Measurements from ENCODE around the gene NRG3.

Gene NRG3

DNA sequence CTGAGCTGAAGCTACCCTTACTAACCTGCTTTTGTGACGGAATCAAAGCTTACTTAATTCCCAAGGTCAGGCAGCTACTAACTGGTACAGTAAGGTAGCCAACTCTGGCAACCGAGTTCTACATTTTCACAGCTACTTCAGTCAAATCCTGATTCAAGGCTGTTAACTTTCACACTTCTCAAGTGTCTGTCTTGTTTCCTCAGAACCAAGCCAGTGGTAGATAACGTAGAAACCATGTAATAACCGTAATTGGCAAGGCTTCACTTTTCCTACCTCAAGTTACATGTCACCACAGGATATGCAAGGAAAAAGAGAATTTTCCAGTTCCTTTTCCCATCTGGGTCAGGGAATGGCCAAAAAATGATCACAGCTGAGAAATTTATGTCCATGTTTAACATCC is 746.7 kb downstream of the NRG3 start:
- Histone ChIP-seq H3K9me3 (ENCODE audit: control insufficient read depth, insufficient read depth, low read depth, low read length) (no peaks in the 10 kb centered on the region), H3K4me3 (ENCODE audit: low read depth, low read length) (no peak overlapping the region), H3K4me1 (ENCODE audit: control insufficient read depth, insufficient read depth, low read length) (no peaks in the 10 kb centered on the region), H3K27ac (ENCODE audit: extremely low read depth, low read depth, low read length) (no peak overlapping the region), H3K36me3 (ENCODE audit: control insufficient read depth in 2 of 2, insufficient read depth in 1 of 2, low read length in 2 of 2) (no peaks in the 10 kb centered on the region)
- TF ChIP-seq ZFP69B (tag by site-specific recombination; IDR thresholded peaks at IDR 0.05), result no peak
- TF ChIP-seq, protein P1, sequence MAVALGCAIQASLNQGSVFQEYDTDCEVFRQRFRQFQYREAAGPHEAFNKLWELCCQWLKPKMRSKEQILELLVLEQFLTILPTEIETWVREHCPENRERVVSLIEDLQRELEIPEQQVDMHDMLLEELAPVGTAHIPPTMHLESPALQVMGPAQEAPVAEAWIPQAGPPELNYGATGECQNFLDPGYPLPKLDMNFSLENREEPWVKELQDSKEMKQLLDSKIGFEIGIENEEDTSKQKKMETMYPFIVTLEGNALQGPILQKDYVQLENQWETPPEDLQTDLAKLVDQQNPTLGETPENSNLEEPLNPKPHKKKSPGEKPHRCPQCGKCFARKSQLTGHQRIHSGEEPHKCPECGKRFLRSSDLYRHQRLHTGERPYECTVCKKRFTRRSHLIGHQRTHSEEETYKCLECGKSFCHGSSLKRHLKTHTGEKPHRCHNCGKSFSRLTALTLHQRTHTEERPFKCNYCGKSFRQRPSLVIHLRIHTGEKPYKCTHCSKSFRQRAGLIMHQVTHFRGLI (tag by site-specific recombination; IDR thresholded peaks at IDR 0.05), result no peak
- TF ChIP-seq, protein P2, sequence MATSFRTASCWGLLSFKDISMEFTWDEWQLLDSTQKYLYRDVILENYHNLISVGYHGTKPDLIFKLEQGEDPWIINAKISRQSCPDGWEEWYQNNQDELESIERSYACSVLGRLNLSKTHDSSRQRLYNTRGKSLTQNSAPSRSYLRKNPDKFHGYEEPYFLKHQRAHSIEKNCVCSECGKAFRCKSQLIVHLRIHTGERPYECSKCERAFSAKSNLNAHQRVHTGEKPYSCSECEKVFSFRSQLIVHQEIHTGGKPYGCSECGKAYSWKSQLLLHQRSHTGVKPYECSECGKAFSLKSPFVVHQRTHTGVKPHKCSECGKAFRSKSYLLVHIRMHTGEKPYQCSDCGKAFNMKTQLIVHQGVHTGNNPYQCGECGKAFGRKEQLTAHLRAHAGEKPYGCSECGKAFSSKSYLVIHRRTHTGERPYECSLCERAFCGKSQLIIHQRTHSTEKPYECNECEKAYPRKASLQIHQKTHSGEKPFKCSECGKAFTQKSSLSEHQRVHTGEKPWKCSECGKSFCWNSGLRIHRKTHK (tag by site-specific recombination; IDR thresholded peaks at IDR 0.05), result no peak
- TF ChIP-seq ZNF184 (tag by site-specific recombination; IDR thresholded peaks at IDR 0.05), result no peak
- TF ChIP-seq ZEB2 (tag by site-specific recombination; IDR thresholded peaks at IDR 0.05), result no peak
- TF ChIP-seq, protein P3, sequence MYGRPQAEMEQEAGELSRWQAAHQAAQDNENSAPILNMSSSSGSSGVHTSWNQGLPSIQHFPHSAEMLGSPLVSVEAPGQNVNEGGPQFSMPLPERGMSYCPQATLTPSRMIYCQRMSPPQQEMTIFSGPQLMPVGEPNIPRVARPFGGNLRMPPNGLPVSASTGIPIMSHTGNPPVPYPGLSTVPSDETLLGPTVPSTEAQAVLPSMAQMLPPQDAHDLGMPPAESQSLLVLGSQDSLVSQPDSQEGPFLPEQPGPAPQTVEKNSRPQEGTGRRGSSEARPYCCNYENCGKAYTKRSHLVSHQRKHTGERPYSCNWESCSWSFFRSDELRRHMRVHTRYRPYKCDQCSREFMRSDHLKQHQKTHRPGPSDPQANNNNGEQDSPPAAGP (tag by site-specific recombination; IDR thresholded peaks at IDR 0.05), result no peak
- TF ChIP-seq GLI4 (tag by site-specific recombination; IDR thresholded peaks at IDR 0.05), result no peak
- no peak for TF ChIP-seq ZNF514 (tag by site-specific recombination; IDR thresholded peaks at IDR 0.05)
- no peak for TF ChIP-seq KLF1 (tag by site-specific recombination; IDR thresholded peaks at IDR 0.05)
- TF ChIP-seq ZNF433 (tag by site-specific recombination; IDR thresholded peaks at IDR 0.05; ENCODE audit: low read depth), result no peak
- TF ChIP-seq ZNF174 (tag by site-specific recombination; IDR thresholded peaks at IDR 0.05), result no peak
- CTCF ChIA-PET, result no interaction called here
- POLR2A ChIA-PET, result no interaction called here

GRCh38 chr10:82622479-82622878 is 747.5 kb downstream of the NRG3 start:
- CTCF ChIA-PET, result no interaction called here

DNA sequence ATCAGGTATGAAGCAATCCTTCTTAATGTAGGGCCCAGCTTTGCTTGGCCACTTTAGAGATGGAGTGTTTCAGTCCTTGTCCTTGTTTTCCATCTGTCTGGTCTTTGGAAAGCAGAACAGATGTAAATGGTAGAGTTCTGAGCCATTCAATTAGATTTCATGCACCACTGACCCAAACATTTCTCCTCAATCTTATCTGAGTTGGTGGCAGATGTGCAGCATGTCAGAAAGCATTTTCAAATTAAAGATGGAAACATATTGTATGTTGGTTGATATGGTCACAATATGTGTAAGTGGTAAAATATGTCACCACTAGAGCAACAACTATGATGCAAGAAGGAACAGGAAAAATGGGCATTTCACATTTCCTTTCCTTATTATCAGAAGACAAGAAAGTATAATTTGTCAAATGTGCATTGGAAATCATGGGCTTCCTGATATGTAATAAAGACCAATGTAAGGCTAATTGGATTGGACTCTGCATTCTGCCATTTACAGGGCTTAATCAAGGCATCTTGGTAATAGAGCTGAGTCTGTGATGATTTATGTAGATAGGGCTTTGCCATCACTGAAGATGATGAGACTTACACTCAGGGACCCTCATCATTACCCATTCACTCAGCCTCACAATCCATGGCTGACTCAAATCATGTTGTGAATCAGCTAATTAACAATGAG is 750.7 kb downstream of the NRG3 start:
- CTCF ChIA-PET, result no interaction called here
- no peaks in the 10 kb centered on the region for H3K36me3 ChIP-seq (ENCODE audit: control insufficient read depth in 2 of 2, insufficient read depth in 1 of 2, low read length in 2 of 2)
- POLR2A ChIA-PET, result no interaction called here
- H3K9me3 ChIP-seq (ENCODE audit: control insufficient read depth, insufficient read depth, low read depth, low read length), result no peaks in the 10 kb centered on the region
- H3K27ac ChIP-seq (ENCODE audit: extremely low read depth, low read depth, low read length), result no peak overlapping the region
- no peaks in the 10 kb centered on the region for H3K4me1 ChIP-seq (ENCODE audit: control insufficient read depth, insufficient read depth, low read length)
- H3K4me3 ChIP-seq (ENCODE audit: low read depth, low read length), result no peak overlapping the region
- TF ChIP-seq ZNF2 (tag by site-specific recombination; IDR thresholded peaks at IDR 0.05) (no peak), OSR2 (tag by site-specific recombination; IDR thresholded peaks at IDR 0.05) (no peak), ZNF530 (tag by site-specific recombination; IDR thresholded peaks at IDR 0.05; ENCODE audit: low read depth) (no peak), ZNF785 (tag by site-specific recombination; IDR thresholded peaks at IDR 0.05) (no peak), ZNF398 (tag by site-specific recombination; IDR thresholded peaks at IDR 0.05) (no peak), PRDM6 (tag by site-specific recombination; IDR thresholded peaks at IDR 0.05) (no peak), ZNF341 (tag by site-specific recombination; IDR thresholded peaks at IDR 0.05; ENCODE audit: low read depth) (no peak)

More at GRCh38 chr10:82622479-82622878, 747.5 kb downstream of the NRG3 start:
- no peaks in the 10 kb centered on the region for H3K9me3 ChIP-seq (ENCODE audit: control insufficient read depth, insufficient read depth, low read depth, low read length)
- TF ChIP-seq ZNF175 (tag by site-specific recombination; IDR thresholded peaks at IDR 0.05) (no peak), ZNF292 (tag by site-specific recombination; IDR thresholded peaks at IDR 0.05; ENCODE audit: borderline replicate concordance, low read depth) (no peak), TRIM28 (IDR thresholded peaks at IDR 0.05; ENCODE audit: borderline replicate concordance, low read length) (no peak), ZNF548 (tag by site-specific recombination; IDR thresholded peaks at IDR 0.05) (no peak), TCF7L2 (IDR thresholded peaks at IDR 0.05; ENCODE audit: borderline replicate concordance, low read depth, low read length) (no peak), ZSCAN16 (tag by site-specific recombination; IDR thresholded peaks at IDR 0.05) (no peak), EGR2 (tag by site-specific recombination; IDR thresholded peaks at IDR 0.05; ENCODE audit: low read depth) (no peak), ZIC2 (tag by site-specific recombination; IDR thresholded peaks at IDR 0.05) (no peak), ZNF654 (tag by site-specific recombination; IDR thresholded peaks at IDR 0.05; ENCODE audit: low read depth) (no peak), ZNF521 (tag by site-specific recombination; IDR thresholded peaks at IDR 0.05) (no peak), YY1 (tag by site-specific recombination; IDR thresholded peaks at IDR 0.05) (no peak)
- TF ChIP-seq, protein P4, sequence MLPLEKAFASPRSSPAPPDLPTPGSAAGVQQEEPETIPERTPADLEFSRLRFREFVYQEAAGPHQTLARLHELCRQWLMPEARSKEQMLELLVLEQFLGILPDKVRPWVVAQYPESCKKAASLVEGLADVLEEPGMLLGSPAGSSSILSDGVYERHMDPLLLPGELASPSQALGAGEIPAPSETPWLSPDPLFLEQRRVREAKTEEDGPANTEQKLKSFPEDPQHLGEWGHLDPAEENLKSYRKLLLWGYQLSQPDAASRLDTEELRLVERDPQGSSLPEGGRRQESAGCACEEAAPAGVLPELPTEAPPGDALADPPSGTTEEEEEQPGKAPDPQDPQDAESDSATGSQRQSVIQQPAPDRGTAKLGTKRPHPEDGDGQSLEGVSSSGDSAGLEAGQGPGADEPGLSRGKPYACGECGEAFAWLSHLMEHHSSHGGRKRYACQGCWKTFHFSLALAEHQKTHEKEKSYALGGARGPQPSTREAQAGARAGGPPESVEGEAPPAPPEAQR (tag by site-specific recombination; IDR thresholded peaks at IDR 0.05), result no peak
- no peaks in the 10 kb centered on the region for H3K4me1 ChIP-seq (ENCODE audit: control insufficient read depth, insufficient read depth, low read length)
- H3K4me3 ChIP-seq (ENCODE audit: low read depth, low read length), result no peak overlapping the region
- POLR2A ChIA-PET, result no interaction called here
- H3K36me3 ChIP-seq (ENCODE audit: control insufficient read depth in 2 of 2, insufficient read depth in 1 of 2, low read length in 2 of 2), result no peaks in the 10 kb centered on the region
- no peak overlapping the region for H3K27ac ChIP-seq (ENCODE audit: extremely low read depth, low read depth, low read length)

Measured in HEK293 (cell line).